OCI-LY3 (cell line): ENCODE results near the gene SHROOM3.

Experiments used
- EZH2phosphoT487 ChIP-seq: fragments of 200-600 bp; shearing (Covaris generic); IDR thresholded peaks from 2 replicates; pipeline ENCODE4 v1.6.1; 2018; ENCODE audit warnings: antibody characterized with exemption, mixed run types, low read depth
- TF ChIP-seq, protein P1 (sequence below): fragments of 200-600, 300-600 bp; sonication (generic); IDR thresholded peaks from 2 replicates; pipeline ENCODE4 v1.5.1; 2014; ENCODE audit warnings: antibody characterized with exemption, low read length, low read depth

DNA sequence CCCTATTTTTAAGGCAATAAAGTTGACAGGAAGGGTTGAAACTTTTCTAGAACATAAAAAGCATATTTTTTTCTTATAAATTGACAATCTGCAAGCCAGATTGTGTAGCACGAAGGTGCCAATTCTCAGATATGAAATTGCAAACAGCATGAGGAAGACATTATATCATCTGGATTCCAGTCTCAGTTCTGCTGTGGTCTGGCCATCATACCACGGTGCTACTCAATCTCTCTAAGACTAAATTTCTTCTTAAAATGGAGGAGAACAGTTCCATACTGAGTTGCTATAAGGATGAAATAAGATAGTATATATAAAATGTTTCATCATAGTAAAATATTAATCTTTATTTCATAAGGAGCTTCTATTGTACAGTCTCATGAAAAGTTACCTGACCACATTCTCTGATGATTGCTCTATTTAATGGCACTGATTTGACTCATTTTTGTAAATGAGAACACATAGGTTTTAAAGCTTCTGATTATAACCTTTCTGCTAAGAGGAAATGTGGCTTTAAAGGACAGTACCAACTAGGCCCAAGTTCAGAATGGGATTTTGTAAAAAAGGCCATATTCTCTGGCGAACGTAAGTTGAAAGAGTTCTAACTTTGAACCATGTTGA lies 127.9 kb downstream of the SHROOM3 start:
- TF ChIP-seq, protein P1, sequence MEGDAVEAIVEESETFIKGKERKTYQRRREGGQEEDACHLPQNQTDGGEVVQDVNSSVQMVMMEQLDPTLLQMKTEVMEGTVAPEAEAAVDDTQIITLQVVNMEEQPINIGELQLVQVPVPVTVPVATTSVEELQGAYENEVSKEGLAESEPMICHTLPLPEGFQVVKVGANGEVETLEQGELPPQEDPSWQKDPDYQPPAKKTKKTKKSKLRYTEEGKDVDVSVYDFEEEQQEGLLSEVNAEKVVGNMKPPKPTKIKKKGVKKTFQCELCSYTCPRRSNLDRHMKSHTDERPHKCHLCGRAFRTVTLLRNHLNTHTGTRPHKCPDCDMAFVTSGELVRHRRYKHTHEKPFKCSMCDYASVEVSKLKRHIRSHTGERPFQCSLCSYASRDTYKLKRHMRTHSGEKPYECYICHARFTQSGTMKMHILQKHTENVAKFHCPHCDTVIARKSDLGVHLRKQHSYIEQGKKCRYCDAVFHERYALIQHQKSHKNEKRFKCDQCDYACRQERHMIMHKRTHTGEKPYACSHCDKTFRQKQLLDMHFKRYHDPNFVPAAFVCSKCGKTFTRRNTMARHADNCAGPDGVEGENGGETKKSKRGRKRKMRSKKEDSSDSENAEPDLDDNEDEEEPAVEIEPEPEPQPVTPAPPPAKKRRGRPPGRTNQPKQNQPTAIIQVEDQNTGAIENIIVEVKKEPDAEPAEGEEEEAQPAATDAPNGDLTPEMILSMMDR: no peak
- TF ChIP-seq EZH2phosphoT487: no peak
